ENCODE data around the gene CDH18.

Gene CDH18

DNA sequence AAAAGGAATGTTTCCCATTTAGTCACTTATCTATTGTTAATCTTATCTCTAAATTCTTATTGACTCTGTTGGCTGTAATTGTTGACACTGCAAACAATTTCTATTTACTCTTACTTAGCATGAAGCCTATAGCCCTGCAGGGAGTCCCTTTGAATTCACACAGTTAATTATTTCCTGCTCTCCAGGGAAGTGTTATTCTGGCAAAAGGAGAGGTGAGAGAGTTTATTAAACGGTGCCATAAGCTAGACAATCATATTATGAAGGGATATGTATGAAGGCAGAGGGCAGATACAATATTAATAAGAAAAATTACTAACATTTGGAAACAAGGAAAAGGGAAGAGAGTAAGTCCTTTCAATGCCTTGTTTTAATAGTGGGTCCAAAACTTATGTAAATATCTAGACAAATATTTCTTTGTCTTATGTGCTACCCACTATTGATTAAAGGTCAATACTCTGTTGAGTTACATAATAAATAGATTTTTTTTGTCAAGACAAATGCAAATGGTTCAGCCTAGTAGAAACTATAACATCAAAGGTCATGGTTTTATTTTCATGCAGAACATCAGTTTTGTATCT is 107.1 kb downstream of the CDH18 start:
- DNase-seq (ENCODE audit: low spot score in 2 of 2), result no peak
- no peak overlapping the region for H3K27ac Mint-ChIP-seq (ENCODE audit: low read depth)
- no peak for ATAC-seq (replicated peaks; ENCODE audit: extremely low read depth, poor library complexity, severe bottlenecking)

DNA sequence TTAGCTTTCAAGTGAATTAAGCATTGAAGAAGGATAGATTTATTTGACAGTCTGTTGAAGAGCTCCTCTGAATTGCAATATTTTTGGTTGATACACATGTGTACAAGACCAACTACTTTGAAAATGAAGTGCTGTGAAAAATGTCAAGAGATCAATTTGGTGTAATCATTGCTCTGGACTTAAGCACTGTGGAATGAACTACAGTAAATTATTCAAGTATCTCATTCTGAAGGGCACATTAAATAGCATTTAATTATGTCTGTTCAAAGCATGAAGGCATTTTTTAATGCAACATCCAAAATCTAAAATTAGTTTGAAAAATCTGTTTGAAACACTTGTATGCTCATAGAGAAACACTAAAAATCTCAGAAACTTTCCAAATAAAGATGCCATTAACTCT is 107.5 kb downstream of the CDH18 start:
- Mint-ChIP-seq H3K36me3 (ENCODE audit: insufficient read depth) (no peaks in the 10 kb centered on the region), H3K27ac (ENCODE audit: low read depth) (no peak overlapping the region), H3K4me3 (no peak overlapping the region), H3K4me1 (no peaks in the 10 kb centered on the region), H3K9me3 (peaks cover 5% of the 10 kb centered on the region), H3K27me3 (no peaks in the 10 kb centered on the region)
- DNase-seq (ENCODE audit: low spot score in 2 of 2) (no peak), ATAC-seq (replicated peaks; ENCODE audit: extremely low read depth, poor library complexity, severe bottlenecking) (no peak)

More for the DNA sequence above, 107.1 kb downstream of the CDH18 start:
- Mint-ChIP-seq H3K9me3 (peaks cover 5% of the 10 kb centered on the region), H3K36me3 (ENCODE audit: insufficient read depth) (no peaks in the 10 kb centered on the region), H3K4me3 (no peak overlapping the region), H3K27me3 (no peaks in the 10 kb centered on the region), H3K4me1 (no peaks in the 10 kb centered on the region)

- ATAC-seq (replicated peaks; ENCODE audit: extremely low read depth, poor library complexity, severe bottlenecking), result no peak
- no peak overlapping the region for H3K4me3 Mint-ChIP-seq
- H3K27me3 Mint-ChIP-seq, result no peaks in the 10 kb centered on the region
- H3K4me1 Mint-ChIP-seq, result no peaks in the 10 kb centered on the region
- H3K36me3 Mint-ChIP-seq (ENCODE audit: insufficient read depth), result no peaks in the 10 kb centered on the region
- H3K27ac Mint-ChIP-seq (ENCODE audit: low read depth), result no peak overlapping the region
- DNase-seq (ENCODE audit: low spot score in 2 of 2), result no peak
- H3K9me3 Mint-ChIP-seq, result peaks cover 13% of the 10 kb centered on the region
Measured at GRCh38 chr5:19874811-19875210, 113.2 kb downstream of the CDH18 start.

DNA sequence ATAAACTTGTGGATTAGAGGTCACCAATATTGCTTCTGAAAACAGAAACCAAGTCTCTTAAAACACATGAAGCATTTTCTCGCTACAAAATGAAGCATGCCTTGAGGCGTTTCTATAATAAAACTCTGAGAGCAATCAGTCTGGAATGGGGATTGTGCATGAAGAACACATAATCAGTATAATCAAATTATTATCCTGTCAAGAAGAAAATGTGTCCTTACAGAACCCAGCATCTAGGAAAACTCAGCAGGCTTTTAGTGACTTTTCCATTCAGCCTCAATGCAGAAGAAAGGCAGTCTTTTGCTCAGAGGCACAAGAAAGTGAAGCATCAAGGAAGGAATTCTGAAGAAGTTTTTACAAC is 121.9 kb downstream of the CDH18 start:
- DNase-seq (ENCODE audit: low spot score in 2 of 2) (no peak), ATAC-seq (replicated peaks; ENCODE audit: extremely low read depth, poor library complexity, severe bottlenecking) (no peak)
- H3K27ac Mint-ChIP-seq (ENCODE audit: low read depth), result no peak overlapping the region
- peaks cover 25% of the 10 kb centered on the region for H3K9me3 Mint-ChIP-seq
- no peaks in the 10 kb centered on the region for H3K36me3 Mint-ChIP-seq (ENCODE audit: insufficient read depth)
- H3K4me3 Mint-ChIP-seq, result no peak overlapping the region
- H3K4me1 Mint-ChIP-seq, result no peaks in the 10 kb centered on the region
- no peaks in the 10 kb centered on the region for H3K27me3 Mint-ChIP-seq

DNA sequence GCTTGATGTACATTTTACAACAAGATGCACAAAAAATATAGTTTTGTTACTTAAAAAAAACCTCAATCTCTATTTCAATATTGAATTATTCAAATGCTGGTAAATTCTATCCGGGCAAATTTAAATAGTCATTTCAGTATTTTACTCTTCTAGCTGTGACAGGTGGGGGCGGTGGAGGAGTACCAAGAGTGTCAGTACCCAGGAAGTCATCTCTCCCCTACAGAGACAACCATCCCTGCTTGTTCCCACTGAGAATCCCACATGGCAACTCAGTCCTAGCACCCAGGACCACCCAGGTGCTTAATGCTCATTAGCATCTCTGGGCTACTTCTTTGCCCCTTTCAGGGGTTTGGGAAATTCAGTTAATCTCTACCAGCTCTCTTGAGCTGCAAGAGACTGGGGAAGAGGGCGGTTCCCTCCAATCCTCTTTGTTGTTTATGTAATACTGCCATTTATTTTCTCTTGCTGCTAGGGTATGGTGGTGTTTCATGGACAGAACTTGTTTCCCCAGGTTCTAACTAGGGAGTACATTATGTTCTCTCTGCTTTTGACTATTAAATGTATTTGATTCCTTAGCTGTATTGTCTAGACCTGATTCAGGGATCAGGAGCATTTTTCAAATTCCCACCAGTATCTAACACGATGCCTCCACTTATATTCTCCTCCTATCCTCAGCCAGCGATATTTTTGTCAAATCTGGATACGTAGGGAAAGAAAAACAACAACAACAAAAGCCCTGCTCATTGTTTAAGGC is 122.5 kb downstream of the CDH18 start:
- no peaks in the 10 kb centered on the region for H3K27me3 Mint-ChIP-seq
- peaks cover 25% of the 10 kb centered on the region for H3K9me3 Mint-ChIP-seq
- no peak overlapping the region for H3K27ac Mint-ChIP-seq (ENCODE audit: low read depth)
- H3K36me3 Mint-ChIP-seq (ENCODE audit: insufficient read depth), result no peaks in the 10 kb centered on the region
- H3K4me1 Mint-ChIP-seq, result no peaks in the 10 kb centered on the region
- no peak for ATAC-seq (replicated peaks; ENCODE audit: extremely low read depth, poor library complexity, severe bottlenecking)
- DNase-seq (ENCODE audit: low spot score in 2 of 2), result no peak
- no peak overlapping the region for H3K4me3 Mint-ChIP-seq

DNA sequence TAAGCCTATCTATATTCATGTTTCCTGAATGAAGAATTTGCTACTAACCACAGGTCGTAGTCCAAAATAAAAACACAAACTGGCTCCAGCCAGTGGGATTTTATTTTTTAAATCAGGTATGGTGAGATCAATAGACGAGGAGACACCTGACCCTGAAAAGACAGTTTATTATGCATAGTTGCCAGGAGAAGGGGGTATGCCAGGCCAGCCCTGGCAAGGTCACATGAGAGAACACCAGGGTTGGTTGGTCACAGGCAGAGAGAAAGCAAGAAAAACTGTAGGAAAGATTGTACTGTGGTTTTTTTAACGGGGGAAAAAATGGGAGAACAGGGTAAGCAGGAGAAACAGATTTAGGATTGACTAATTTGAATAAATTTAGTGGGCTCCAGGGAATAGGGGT is 125.3 kb downstream of the CDH18 start:
- no peak overlapping the region for H3K27ac Mint-ChIP-seq (ENCODE audit: low read depth)
- H3K4me3 Mint-ChIP-seq, result no peak overlapping the region
- H3K27me3 Mint-ChIP-seq, result no peaks in the 10 kb centered on the region
- H3K9me3 Mint-ChIP-seq, result peaks cover 25% of the 10 kb centered on the region
- H3K4me1 Mint-ChIP-seq, result no peaks in the 10 kb centered on the region
- DNase-seq (ENCODE audit: low spot score in 2 of 2) (no peak), ATAC-seq (replicated peaks; ENCODE audit: extremely low read depth, poor library complexity, severe bottlenecking) (no peak)
- H3K36me3 Mint-ChIP-seq (ENCODE audit: insufficient read depth), result no peaks in the 10 kb centered on the region

- Mint-ChIP-seq H3K36me3 (ENCODE audit: insufficient read depth) (no peaks in the 10 kb centered on the region), H3K27ac (ENCODE audit: low read depth) (no peak overlapping the region), H3K27me3 (no peaks in the 10 kb centered on the region), H3K4me3 (no peak overlapping the region), H3K9me3 (peaks cover 20% of the 10 kb centered on the region), H3K4me1 (no peaks in the 10 kb centered on the region)
- DNase-seq (ENCODE audit: low spot score in 2 of 2) (no peak), ATAC-seq (replicated peaks; ENCODE audit: extremely low read depth, poor library complexity, severe bottlenecking) (no peak)
Measured at GRCh38 chr5:19859020-19859419, 129.0 kb downstream of the CDH18 start.

DNA sequence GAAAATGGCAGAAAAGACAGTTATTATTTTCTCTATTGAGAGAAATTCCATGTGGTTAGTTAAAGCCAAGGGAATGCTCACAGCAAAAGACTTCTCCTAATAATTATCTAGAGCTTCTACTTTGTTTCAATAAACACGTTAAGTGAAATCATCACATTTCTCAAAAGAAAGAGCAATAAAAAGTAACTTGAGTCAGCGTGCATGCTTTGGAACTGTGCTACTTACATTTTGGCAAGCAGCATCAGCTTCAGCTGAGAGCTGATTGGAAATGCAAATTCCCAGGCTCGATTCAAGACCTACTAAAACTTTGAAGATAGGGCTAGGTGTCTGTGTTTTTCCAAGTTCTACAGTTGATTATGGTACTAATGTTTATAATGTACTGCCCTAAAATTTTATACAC is 132.1 kb downstream of the CDH18 start:
- Mint-ChIP-seq H3K4me1 (no peaks in the 10 kb centered on the region), H3K36me3 (ENCODE audit: insufficient read depth) (no peaks in the 10 kb centered on the region), H3K4me3 (no peak overlapping the region), H3K27ac (ENCODE audit: low read depth) (no peak overlapping the region), H3K9me3 (peaks cover 15% of the 10 kb centered on the region), H3K27me3 (no peaks in the 10 kb centered on the region)
- ATAC-seq (replicated peaks; ENCODE audit: extremely low read depth, poor library complexity, severe bottlenecking), result no peak
- DNase-seq (ENCODE audit: low spot score in 2 of 2), result no peak

GRCh38 chr5:19855453-19855852 is 132.5 kb downstream of the CDH18 start:
- no peaks in the 10 kb centered on the region for H3K4me1 Mint-ChIP-seq
- no peaks in the 10 kb centered on the region for H3K36me3 Mint-ChIP-seq (ENCODE audit: insufficient read depth)
- no peak overlapping the region for H3K27ac Mint-ChIP-seq (ENCODE audit: low read depth)
- H3K27me3 Mint-ChIP-seq, result no peaks in the 10 kb centered on the region
- peaks cover 15% of the 10 kb centered on the region for H3K9me3 Mint-ChIP-seq
- no peak for ATAC-seq (replicated peaks; ENCODE audit: extremely low read depth, poor library complexity, severe bottlenecking)
- no peak overlapping the region for H3K4me3 Mint-ChIP-seq
- DNase-seq (ENCODE audit: low spot score in 2 of 2), result no peak

GRCh38 chr5:19855031-19855430 is 133.0 kb downstream of the CDH18 start:
- ATAC-seq (replicated peaks; ENCODE audit: extremely low read depth, poor library complexity, severe bottlenecking) (no peak), DNase-seq (ENCODE audit: low spot score in 2 of 2) (no peak)
- H3K4me1 Mint-ChIP-seq, result no peaks in the 10 kb centered on the region
- H3K27me3 Mint-ChIP-seq, result no peaks in the 10 kb centered on the region
- H3K9me3 Mint-ChIP-seq, result peaks cover 15% of the 10 kb centered on the region
- no peak overlapping the region for H3K27ac Mint-ChIP-seq (ENCODE audit: low read depth)
- H3K36me3 Mint-ChIP-seq (ENCODE audit: insufficient read depth), result no peaks in the 10 kb centered on the region
- H3K4me3 Mint-ChIP-seq, result no peak overlapping the region

GRCh38 chr5:19853616-19854240 is 134.3 kb downstream of the CDH18 start:
- H3K36me3 Mint-ChIP-seq (ENCODE audit: insufficient read depth), result no peaks in the 10 kb centered on the region
- ATAC-seq (replicated peaks; ENCODE audit: extremely low read depth, poor library complexity, severe bottlenecking) (no peak), DNase-seq (ENCODE audit: low spot score in 2 of 2) (no peak)
- no peak overlapping the region for H3K4me3 Mint-ChIP-seq
- no peak overlapping the region for H3K27ac Mint-ChIP-seq (ENCODE audit: low read depth)
- H3K4me1 Mint-ChIP-seq, result no peaks in the 10 kb centered on the region
- no peaks in the 10 kb centered on the region for H3K27me3 Mint-ChIP-seq
- peaks cover 20% of the 10 kb centered on the region for H3K9me3 Mint-ChIP-seq

GRCh38 chr5:19837536-19838174 is 150.3 kb downstream of the CDH18 start:
- ATAC-seq (replicated peaks; ENCODE audit: extremely low read depth, poor library complexity, severe bottlenecking), result no peak
- H3K9me3 Mint-ChIP-seq, result peaks cover 27% of the 10 kb centered on the region
- no peak overlapping the region for H3K4me3 Mint-ChIP-seq
- no peaks in the 10 kb centered on the region for H3K4me1 Mint-ChIP-seq
- no peaks in the 10 kb centered on the region for H3K36me3 Mint-ChIP-seq (ENCODE audit: insufficient read depth)
- no peak for DNase-seq (ENCODE audit: low spot score in 2 of 2)
- H3K27me3 Mint-ChIP-seq, result no peaks in the 10 kb centered on the region
- H3K27ac Mint-ChIP-seq (ENCODE audit: low read depth), result no peak overlapping the region

- Mint-ChIP-seq H3K36me3 (ENCODE audit: insufficient read depth) (no peaks in the 10 kb centered on the region), H3K9me3 (peaks cover 35% of the 10 kb centered on the region), H3K27me3 (no peaks in the 10 kb centered on the region), H3K4me3 (no peak overlapping the region), H3K4me1 (no peaks in the 10 kb centered on the region), H3K27ac (ENCODE audit: low read depth) (no peak overlapping the region)
- DNase-seq (ENCODE audit: low spot score in 2 of 2), result no peak
- ATAC-seq (replicated peaks; ENCODE audit: extremely low read depth, poor library complexity, severe bottlenecking), result no peak
Measured at GRCh38 chr5:19835442-19835841, 152.6 kb downstream of the CDH18 start.
